Stimulated activated effector memory CD8-positive, alpha-beta T cell treated with anti-CD3 and anti-CD28 coated beads, Interleukin-12 subunit alpha, Interleukin-12 subunit beta, amount 100 ng/mL, for 72 hours (primary cell): ENCODE results near the gene VMO1.

Experiments used
- ATAC-seq: fragments of 150-1000 bp; cut with Tn5 transposase; 2 replicates; pipeline ENCODE4 v1.10.0; 2021
- DNase-seq, 2 donors: peaks; one replicate each; pipeline ENCODE4 v3.0.0; 2021 to 2022; ENCODE audit warnings: low spot score in 2 of 2
- H3K27ac Mint-ChIP-seq: one replicate; pipeline ENCODE4 v1.8.0; 2022; ENCODE audit warnings: mild to moderate bottlenecking, mixed read lengths
- H3K36me3 Mint-ChIP-seq: one replicate; pipeline ENCODE4 v1.8.0; 2022; ENCODE audit warnings: mild to moderate bottlenecking, mixed read lengths
- H3K4me1 Mint-ChIP-seq: one replicate; pipeline ENCODE4 v1.8.0; 2022; ENCODE audit warnings: mixed read lengths
- H3K4me3 Mint-ChIP-seq: one replicate; pipeline ENCODE4 v1.8.0; 2022; ENCODE audit warnings: mild to moderate bottlenecking, mixed read lengths
- H3K9me3 Mint-ChIP-seq: one replicate; pipeline ENCODE4 v1.8.0; 2022; ENCODE audit warnings: mixed read lengths

The VMO1 gene

DNA sequence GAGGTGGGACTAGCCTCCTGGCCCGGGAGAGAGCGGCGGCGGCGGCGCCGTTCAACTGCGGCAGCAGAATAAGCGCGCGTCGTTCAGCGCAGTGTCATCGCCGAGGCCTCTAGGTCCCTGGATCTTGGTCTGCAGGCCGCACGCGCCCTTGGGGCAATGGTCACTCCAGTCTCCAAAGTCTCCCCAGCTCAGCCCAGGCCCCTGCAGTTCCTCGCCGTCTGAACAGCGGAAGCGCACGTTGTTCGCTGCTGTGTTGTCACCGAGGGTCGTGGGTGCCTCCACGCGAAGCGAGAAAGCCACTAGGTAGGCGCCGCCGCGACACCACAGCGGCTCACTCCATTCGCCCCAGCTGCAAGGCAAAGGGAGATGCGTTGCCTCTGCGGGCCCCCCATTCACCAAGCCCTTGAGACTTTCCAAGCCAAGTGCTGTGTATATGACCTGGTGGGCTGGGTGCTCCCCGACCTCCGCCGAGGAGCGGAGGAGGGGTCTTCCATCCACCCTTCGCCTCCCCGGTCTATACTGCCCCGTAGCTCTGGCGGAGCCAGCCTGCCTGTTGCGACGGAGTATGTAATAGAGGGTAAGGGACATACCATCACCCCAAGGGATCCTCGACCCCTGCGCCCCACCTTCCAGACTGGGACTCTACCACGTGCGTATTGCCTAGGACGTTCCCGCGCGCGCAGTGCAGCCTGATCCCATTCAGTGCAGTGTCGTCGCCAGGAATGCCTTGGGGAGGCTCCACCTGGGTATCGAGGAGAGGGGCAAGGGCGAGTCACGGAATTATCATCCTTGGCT is 656 bp downstream of the VMO1 start:
- H3K4me1 Mint-ChIP-seq: peaks cover 18% of the 10 kb centered on the region
- ATAC-seq (no peak), DNase-seq (no peak)
- H3K4me3 Mint-ChIP-seq: peak overlapping the region; percentile 26
- no peaks in the 10 kb centered on the region for H3K9me3 Mint-ChIP-seq
- no peak overlapping the region for H3K27ac Mint-ChIP-seq
- no peaks in the 10 kb centered on the region for H3K36me3 Mint-ChIP-seq

DNA sequence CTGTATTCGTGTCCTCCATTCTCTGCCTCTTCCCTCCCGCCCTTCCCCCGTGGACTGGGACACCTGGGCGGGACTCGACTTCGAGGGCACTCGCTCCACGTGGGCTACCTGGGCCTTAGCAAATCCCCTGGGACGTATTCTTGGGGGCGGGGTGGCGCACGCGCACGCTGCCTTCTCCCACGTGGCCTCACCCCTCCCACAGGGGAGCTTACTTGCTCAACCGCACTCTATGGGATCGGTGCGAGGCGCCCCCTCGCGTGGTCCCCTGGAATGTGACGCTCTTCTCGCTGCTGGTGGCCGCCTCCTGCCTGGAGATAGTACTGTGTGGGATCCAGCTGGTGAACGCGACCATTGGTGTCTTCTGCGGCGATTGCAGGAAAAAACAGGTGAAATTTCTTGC is 3.5 kb downstream of the VMO1 start:
- H3K4me3 Mint-ChIP-seq: no peak overlapping the region
- ATAC-seq (no peak), DNase-seq (no peak)
- H3K9me3 Mint-ChIP-seq: no peaks in the 10 kb centered on the region
- peaks cover 15% of the 10 kb centered on the region for H3K4me1 Mint-ChIP-seq
- H3K27ac Mint-ChIP-seq: no peak overlapping the region
- H3K36me3 Mint-ChIP-seq: no peaks in the 10 kb centered on the region

DNA sequence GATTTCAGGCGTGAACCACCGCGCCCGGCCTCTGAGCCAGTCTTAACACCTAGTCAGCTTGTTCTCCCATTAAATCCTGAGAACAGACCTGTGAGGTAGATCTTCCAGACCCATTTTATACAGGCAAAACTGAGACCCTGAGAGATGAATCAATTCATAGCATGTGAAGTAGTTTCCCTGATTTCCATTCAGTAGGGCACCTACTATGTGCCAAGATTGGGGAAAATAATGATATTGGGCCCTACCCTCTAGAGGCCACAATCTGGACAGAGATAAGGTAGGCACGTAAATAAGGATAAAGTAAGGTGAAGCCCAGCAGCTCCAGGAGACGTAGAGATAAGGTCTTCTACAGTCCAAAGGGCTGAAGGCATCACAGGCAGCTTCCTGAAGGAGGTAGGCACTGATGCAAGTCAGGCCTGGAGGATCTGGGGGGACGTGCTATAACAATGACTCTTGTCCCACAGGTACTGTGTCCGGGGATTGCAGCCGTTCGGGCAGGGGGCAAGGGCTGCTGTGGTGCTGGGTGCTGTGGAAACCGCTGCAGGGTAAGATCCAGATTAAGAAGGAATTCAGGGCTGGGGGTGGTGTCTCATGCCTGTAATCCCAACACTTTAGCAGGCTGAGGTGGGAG is 5.7 kb downstream of the VMO1 start:
- Mint-ChIP-seq H3K9me3 (no peaks in the 10 kb centered on the region), H3K4me3 (no peak overlapping the region), H3K27ac (no peak overlapping the region), H3K36me3 (no peaks in the 10 kb centered on the region), H3K4me1 (peaks cover 8% of the 10 kb centered on the region)
- ATAC-seq (no peak), DNase-seq (no peak)

DNA sequence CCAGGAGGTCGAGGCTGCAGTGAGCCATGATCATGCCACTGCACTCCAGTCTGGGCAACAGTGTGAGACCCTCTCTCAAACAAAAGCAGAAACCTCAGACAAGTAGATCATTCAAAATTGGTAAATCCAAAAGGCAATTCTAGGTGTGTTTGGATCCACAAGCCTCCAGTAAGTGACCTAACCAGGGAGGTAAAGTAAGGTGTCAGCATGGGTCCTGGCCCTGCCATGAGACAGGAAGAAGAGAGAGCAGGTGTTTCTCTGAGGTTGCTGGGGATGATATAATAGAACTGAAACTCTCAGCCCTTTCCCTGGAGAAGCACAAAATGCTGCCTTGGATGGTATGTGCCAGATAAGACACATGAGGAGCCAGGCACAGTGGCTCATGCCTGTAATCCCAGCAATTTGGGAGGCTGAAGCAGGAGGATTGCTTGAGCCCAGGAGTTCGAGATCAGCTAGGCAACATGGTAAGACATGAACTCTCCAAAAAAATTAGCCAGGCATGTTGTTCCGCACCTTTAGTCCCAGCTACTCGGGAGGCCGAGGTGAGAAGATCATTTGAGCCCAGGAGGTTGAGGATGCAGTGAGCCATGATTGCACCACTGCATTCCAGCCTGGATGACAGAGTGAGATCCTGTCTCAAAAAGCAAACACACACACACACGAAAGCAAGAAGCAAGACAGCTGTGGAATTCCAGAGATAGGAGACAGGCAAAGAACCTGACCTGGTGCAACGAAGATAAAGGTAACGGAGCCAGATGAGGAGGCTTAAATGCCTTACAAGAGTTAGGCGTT is 8.0 kb downstream of the VMO1 start:
- no peaks in the 10 kb centered on the region for H3K36me3 Mint-ChIP-seq
- no peak overlapping the region for H3K27ac Mint-ChIP-seq
- DNase-seq: no peak
- H3K4me1 Mint-ChIP-seq: peaks cover 6% of the 10 kb centered on the region
- no peak overlapping the region for H3K4me3 Mint-ChIP-seq
- H3K9me3 Mint-ChIP-seq: no peaks in the 10 kb centered on the region
- ATAC-seq: no peak

GRCh38 chr17:4772235-4772613 is 13.9 kb downstream of the VMO1 start:
- no peak for ATAC-seq
- H3K4me3 Mint-ChIP-seq: no peak overlapping the region
- H3K4me1 Mint-ChIP-seq: peaks cover 8% of the 10 kb centered on the region
- no peak overlapping the region for H3K27ac Mint-ChIP-seq
- no peaks in the 10 kb centered on the region for H3K36me3 Mint-ChIP-seq
- H3K9me3 Mint-ChIP-seq: no peaks in the 10 kb centered on the region
- no peak for DNase-seq

- ATAC-seq (peak; percentile 69), DNase-seq (no peak)
- Mint-ChIP-seq H3K36me3 (no peaks in the 10 kb centered on the region), H3K27ac (peak within 1 kb of the TSS; percentile 7), H3K9me3 (no peaks in the 10 kb centered on the region), H3K4me3 (no peak within 1 kb of the TSS), H3K4me1 (peaks cover 8% of the 10 kb centered on the region)
Observed at GRCh38 chr17:4771519-4772234, 14.5 kb downstream of the VMO1 start, which contains the start of gene TM4SF5. Gene TM4SF5, plus strand, starts transcription at chr17:4771886. Its CDS starts 37 bp downstream, at chr17:4771923.

DNA sequence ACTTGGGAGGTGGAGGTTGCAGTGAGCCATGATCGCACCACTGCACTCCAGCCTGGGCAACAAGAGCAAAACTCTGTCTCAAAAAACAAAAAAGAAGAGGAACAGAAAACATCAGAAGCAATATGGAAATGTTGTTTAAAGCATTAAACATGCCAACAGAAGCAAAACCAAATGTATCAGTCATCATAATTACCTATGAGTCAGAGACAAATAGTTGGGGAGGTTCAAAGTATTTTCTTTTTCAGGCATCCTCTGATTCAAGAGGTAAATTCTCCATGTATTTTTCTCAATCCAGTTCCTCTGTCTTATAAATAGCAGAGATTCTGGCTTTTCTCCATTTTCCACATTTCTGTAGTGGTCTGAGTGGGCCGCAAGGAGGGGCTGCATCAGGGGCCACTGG is 16.5 kb downstream of the VMO1 start:
- no peaks in the 10 kb centered on the region for H3K9me3 Mint-ChIP-seq
- H3K27ac Mint-ChIP-seq: no peak overlapping the region
- ATAC-seq: no peak
- H3K4me3 Mint-ChIP-seq: no peak overlapping the region
- H3K36me3 Mint-ChIP-seq: no peaks in the 10 kb centered on the region
- DNase-seq: no peak
- H3K4me1 Mint-ChIP-seq: peaks cover 8% of the 10 kb centered on the region

DNA sequence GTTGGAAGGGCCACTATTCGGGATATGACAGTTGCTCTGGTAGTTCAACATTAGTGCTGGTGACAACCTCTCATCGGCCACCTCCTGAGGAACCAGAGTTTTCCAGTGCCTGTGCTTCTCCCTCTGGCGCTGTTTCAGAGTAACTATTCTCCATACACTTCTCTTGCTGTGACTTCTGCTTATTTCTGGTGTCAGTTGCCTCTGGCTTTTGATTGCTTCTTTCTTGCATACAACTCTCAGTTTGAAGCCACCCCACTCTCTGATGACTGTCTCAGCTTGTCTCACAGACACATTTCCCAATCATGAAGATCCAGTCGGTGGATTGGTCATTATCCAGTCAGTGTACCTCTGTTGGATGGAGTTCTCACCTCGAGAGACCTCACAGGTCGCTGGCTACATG is 17.9 kb downstream of the VMO1 start:
- ATAC-seq: no peak
- H3K4me1 Mint-ChIP-seq: peaks cover 8% of the 10 kb centered on the region

GRCh38 chr17:4766723-4767122 is 19.4 kb downstream of the VMO1 start:
- no peaks in the 10 kb centered on the region for H3K36me3 Mint-ChIP-seq
- H3K4me1 Mint-ChIP-seq: peaks cover 4% of the 10 kb centered on the region
- H3K4me3 Mint-ChIP-seq: no peak overlapping the region
- ATAC-seq: no peak
- DNase-seq: no peak
- no peak overlapping the region for H3K27ac Mint-ChIP-seq
- no peaks in the 10 kb centered on the region for H3K9me3 Mint-ChIP-seq

More for the DNA sequence above, 17.9 kb downstream of the VMO1 start:
- Mint-ChIP-seq H3K36me3 (no peaks in the 10 kb centered on the region), H3K4me3 (no peak overlapping the region), H3K27ac (no peak overlapping the region), H3K9me3 (no peaks in the 10 kb centered on the region)
- no peak for DNase-seq

DNA sequence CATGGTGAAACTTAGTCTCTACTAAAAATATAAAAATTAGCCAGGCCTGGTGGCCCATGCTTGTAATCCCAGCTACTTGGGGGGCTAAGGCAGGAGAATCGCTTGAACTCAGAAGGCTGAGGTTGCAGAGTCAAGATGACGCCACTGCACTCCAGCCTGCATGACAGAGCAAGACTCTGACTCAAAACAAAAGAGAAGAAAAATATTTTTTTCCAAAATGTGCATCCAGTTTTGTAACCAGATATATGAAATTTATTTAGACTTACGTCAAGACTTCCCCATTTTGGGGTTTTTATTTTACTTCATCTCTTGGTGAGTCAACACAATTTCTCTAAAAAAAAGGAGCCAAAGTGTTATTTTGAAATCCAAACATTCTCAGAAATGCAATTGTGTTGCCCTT is 20.0 kb downstream of the VMO1 start:
- H3K9me3 Mint-ChIP-seq: no peaks in the 10 kb centered on the region
- no peak overlapping the region for H3K27ac Mint-ChIP-seq
- DNase-seq: no peak
- H3K36me3 Mint-ChIP-seq: no peaks in the 10 kb centered on the region
- no peak overlapping the region for H3K4me3 Mint-ChIP-seq
- no peak for ATAC-seq
- no peaks in the 10 kb centered on the region for H3K4me1 Mint-ChIP-seq

DNA sequence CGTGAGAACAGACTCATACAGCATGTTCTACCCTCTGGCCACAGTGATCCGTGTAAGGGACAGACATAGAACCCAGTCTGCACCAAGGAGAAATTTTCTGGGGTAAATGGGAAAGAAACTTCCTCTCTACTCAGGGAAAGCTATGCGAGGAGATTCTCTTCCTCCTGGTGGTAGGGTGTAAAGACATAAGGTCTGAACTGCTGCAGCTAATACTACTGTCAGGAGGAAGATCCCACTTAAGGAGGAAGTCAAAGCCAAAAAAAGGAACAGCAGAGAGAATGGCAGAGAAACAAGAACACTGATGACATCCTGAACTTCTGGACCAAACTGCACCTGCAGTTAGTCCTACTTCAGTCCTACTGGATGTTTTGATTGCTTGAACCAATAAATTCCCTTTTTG is 21.6 kb downstream of the VMO1 start:
- H3K9me3 Mint-ChIP-seq: no peaks in the 10 kb centered on the region
- no peaks in the 10 kb centered on the region for H3K4me1 Mint-ChIP-seq
- H3K4me3 Mint-ChIP-seq: no peak overlapping the region
- no peaks in the 10 kb centered on the region for H3K36me3 Mint-ChIP-seq
- no peak overlapping the region for H3K27ac Mint-ChIP-seq
- no peak for ATAC-seq
- no peak for DNase-seq

GRCh38 chr17:4759776-4760236 is 26.4 kb downstream of the VMO1 start:
- no peak overlapping the region for H3K27ac Mint-ChIP-seq
- ATAC-seq: no peak
- H3K36me3 Mint-ChIP-seq: no peaks in the 10 kb centered on the region
- no peaks in the 10 kb centered on the region for H3K4me1 Mint-ChIP-seq
- no peak overlapping the region for H3K4me3 Mint-ChIP-seq
- no peaks in the 10 kb centered on the region for H3K9me3 Mint-ChIP-seq
- no peak for DNase-seq

DNA sequence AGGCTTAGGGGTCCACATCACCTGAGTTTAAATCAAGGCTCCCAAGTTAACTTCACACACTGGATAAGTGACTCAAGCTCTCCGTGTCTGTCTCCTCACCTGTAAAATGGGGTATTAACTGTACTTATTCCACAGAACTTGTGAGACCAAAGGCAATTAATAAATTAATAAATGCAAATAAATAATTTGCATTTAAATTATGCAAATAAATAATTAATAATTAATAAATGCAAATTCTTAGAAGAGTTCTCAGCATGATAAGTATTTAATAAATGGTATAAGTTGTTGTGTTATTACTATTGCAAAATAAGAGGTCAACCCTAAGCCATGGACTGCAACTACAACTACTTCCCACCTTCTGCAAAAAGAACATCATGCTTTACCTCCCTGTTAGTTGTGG is 32.8 kb downstream of the VMO1 start:
- Mint-ChIP-seq H3K27ac (no peak overlapping the region), H3K4me1 (peaks cover 2% of the 10 kb centered on the region), H3K9me3 (no peaks in the 10 kb centered on the region), H3K4me3 (no peak overlapping the region), H3K36me3 (no peaks in the 10 kb centered on the region)
- no peak for ATAC-seq
- DNase-seq: no peak

- ATAC-seq: no peak
- no peak for DNase-seq
- H3K36me3 Mint-ChIP-seq: no peaks in the 10 kb centered on the region
- H3K4me1 Mint-ChIP-seq: peaks cover 12% of the 10 kb centered on the region
- no peak overlapping the region for H3K27ac Mint-ChIP-seq
- no peaks in the 10 kb centered on the region for H3K9me3 Mint-ChIP-seq
- H3K4me3 Mint-ChIP-seq: no peak overlapping the region
Observed at GRCh38 chr17:4751932-4752331, 34.2 kb downstream of the VMO1 start.

DNA sequence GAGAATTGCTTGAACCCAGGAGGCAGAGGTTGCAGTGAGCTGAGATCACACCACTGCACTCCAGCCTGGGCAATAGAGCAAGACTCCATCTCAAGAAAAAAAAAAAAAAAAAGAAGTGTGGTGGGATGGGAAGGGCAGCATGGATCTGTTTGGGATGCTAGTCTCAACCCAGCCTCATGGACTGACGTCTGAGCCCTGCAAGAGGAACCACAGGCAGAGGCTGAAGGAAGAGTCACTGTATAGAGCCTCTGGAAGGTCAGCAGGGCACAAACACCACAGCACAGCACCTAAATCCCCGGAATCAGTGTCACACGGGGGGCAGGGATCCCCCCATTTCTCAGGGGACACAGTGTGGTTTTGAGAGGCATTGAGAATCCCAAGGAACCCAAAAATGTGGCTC is 35.6 kb downstream of the VMO1 start:
- H3K9me3 Mint-ChIP-seq: no peaks in the 10 kb centered on the region
- H3K27ac Mint-ChIP-seq: no peak overlapping the region
- ATAC-seq (no peak), DNase-seq (no peak)
- H3K36me3 Mint-ChIP-seq: no peaks in the 10 kb centered on the region
- H3K4me3 Mint-ChIP-seq: no peak overlapping the region
- H3K4me1 Mint-ChIP-seq: peaks cover 12% of the 10 kb centered on the region
